Transverse colon (tissue), 4 donors: Measurements from ENCODE around the gene ATP10D. TPM values are rescaled to one million over a fixed set of nuclear protein-coding genes. Genes with fewer than 3 reads are reported as not detected.

Experiments used
- DNase-seq: peaks from one replicate; pipeline ENCODE4 v3.0.0-alpha.2; 2019
- H3K27ac ChIP-seq, 4 donors: fragments of 200-600 bp; sonication (generic); 2 replicates each; pipeline ENCODE4 v1.5.1; 2016 to 2018; ENCODE audit warnings: inconsistent platforms in 4 of 4
- H3K27me3 ChIP-seq: fragments of 200-600 bp; sonication (generic); 2 replicates; pipeline ENCODE4 v1.5.1; 2017; ENCODE audit warnings: inconsistent platforms
- H3K36me3 ChIP-seq, 4 donors: fragments of 200-600 bp; sonication (generic); 2 replicates each; pipeline ENCODE4 v1.5.1; 2017 to 2019; ENCODE audit warnings: inconsistent platforms in 4 of 4
- H3K4me1 ChIP-seq, 4 donors: fragments of 200-600 bp; sonication (generic); 2 replicates each; pipeline ENCODE4 v1.5.1; 2017 to 2020; ENCODE audit warnings: inconsistent platforms in 4 of 4
- H3K4me3 ChIP-seq, 4 donors: fragments of 200-600 bp; sonication (generic); 1 replicate in 1 of 4; 2 replicates in 3 of 4; pipeline versions ENCODE4 v1.5.1 to v1.6.1; 2017 to 2019; ENCODE audit warnings: inconsistent platforms in 4 of 4
- H3K9me3 ChIP-seq, 2 donors: fragments of 200-600 bp; sonication (generic); 2 replicates each; pipeline ENCODE4 v1.5.1; 2017 to 2019; ENCODE audit warnings: inconsistent platforms in 2 of 2
- EP300 ChIP-seq: sonication (generic); formaldehyde crosslinking; IDR thresholded peaks from one replicate; pipeline ENCODE4 v1.6.1; 2017; ENCODE audit warnings: antibody characterized with exemption, low read depth
- POLR2A ChIP-seq: fragments of 450-650 bp; IDR thresholded peaks from one replicate; pipeline ENCODE4 v1.6.1; 2016; ENCODE audit warnings: antibody characterized with exemption, mild to moderate bottlenecking, moderate library complexity
- POLR2AphosphoS5 ChIP-seq, 3 donors: sonication (generic); formaldehyde crosslinking; IDR thresholded peaks; one replicate each; pipeline ENCODE4 v1.6.1; 2016; ENCODE audit warnings: antibody characterized with exemption in 3 of 3
- WGBS, 2 donors: methylation state at CpG; one replicate each; pipeline ENCODE4 v1.1.5; 2018; ENCODE audit warnings: low coverage in 1 of 2; 5-methylcytosine and 5-hydroxymethylcytosine counted together
- in situ Hi-C, 4 donors: fragments of 200-750 bp; cut with MboI; loops; one replicate each; pipeline versions ENCODE4 v1.15.0 to v1.15.1; 2017; ENCODE audit warnings: low sequenced_read_pairs in 3 of 4, low pct_ligation_motif_present in 1 of 4, low pct_unique_long_range_greater_than_20kb in 1 of 4
- intact Hi-C: fragments of 100-400 bp; cut with DNase I; formaldehyde crosslinking; loops from one replicate; pipeline ENCODE4 v1.15.1; 2023; ENCODE audit warnings: low total_unique reads
- total RNA-seq, 4 donors: library from RNA; depleted of rRNA; stranded (reverse); fragments of >200 nt; gene quantifications; one replicate each; pipeline ENCODE4 v1.1.0, GENCODE V29; 2016
- TF ChIP-seq, protein P1 (sequence below), 5 experiments: fragments of 200-600 bp in 3 of 5; fragments of 450-650 bp in 2 of 5; sonication (generic) in 3 of 5; IDR thresholded peaks; 1 replicate in 2 of 5; 2 replicates in 3 of 5; pipeline ENCODE4 v1.5.1; 2016 to 2017; ENCODE audit warnings: antibody characterized with exemption in 5 of 5, inconsistent platforms in 3 of 5, mild to moderate bottlenecking in 2 of 5, moderate library complexity in 1 of 5

ATP10D gene
- total RNA-seq, 4 donors from 2014 or later, result 3.8 to 14.1 (median 7.7) TPM

DNA sequence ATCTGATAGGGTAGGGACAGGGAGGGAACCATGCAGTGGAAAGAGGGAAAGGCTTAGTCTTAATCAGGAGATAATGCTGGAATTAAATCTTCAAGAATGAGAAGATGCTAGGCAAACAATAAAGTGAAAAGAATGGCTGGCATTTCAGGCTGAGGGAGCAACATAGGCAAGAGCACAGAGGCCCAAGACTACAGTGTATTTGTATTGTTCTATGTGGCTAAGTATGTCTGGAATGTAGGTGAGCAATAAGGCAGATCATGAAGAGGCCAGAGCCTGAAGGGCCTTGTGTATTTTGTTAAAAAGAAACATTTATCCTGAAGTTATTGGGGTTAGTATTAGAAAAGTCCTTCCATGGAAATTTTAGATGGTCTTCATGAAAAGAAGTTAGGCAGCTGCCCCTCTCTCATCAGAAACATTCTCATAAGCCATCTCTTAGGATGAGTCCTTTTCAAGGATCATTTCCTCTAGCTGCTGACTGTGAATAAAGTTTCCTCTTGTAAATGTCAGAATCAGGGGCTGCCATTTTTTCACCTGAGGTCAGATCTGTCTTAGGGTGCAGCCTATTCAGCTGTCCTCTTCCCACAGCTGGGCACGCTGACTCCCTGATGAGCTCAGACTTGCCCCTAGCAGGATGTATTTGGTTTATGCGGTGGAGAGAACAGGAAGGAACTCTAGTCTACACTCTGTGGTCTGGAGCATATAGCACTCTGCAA is 46.3 kb downstream of the ATP10D start:
- Histone ChIP-seq H3K27me3 (no peaks in the 10 kb centered on the region), H3K27ac (peak overlapping the region; percentile 37 to 57 (median 45)), H3K36me3 (peaks cover 0 to 21% (median 0%) of the 10 kb centered on the region in 4 donors), H3K4me1 (peaks cover 4 to 21% (median 10%) of the 10 kb centered on the region in 4 donors), H3K9me3 (peaks cover 0 to 5% of the 10 kb centered on the region in 2 donors), H3K4me3 (no peak overlapping the region)
- in situ Hi-C loops (no loop called here), intact Hi-C loops (no loop called here)
- TF ChIP-seq POLR2A, result no peak
- TF ChIP-seq POLR2AphosphoS5 (IDR thresholded peaks at IDR 0.05), result no peak
- TF ChIP-seq, protein P1, sequence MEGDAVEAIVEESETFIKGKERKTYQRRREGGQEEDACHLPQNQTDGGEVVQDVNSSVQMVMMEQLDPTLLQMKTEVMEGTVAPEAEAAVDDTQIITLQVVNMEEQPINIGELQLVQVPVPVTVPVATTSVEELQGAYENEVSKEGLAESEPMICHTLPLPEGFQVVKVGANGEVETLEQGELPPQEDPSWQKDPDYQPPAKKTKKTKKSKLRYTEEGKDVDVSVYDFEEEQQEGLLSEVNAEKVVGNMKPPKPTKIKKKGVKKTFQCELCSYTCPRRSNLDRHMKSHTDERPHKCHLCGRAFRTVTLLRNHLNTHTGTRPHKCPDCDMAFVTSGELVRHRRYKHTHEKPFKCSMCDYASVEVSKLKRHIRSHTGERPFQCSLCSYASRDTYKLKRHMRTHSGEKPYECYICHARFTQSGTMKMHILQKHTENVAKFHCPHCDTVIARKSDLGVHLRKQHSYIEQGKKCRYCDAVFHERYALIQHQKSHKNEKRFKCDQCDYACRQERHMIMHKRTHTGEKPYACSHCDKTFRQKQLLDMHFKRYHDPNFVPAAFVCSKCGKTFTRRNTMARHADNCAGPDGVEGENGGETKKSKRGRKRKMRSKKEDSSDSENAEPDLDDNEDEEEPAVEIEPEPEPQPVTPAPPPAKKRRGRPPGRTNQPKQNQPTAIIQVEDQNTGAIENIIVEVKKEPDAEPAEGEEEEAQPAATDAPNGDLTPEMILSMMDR (IDR thresholded peaks at IDR 0.05), result no peak
- TF ChIP-seq EP300, result no peak
- peak; percentile 41 for DNase-seq
- WGBS, 2 donors, result 51 to 65% methylated on average over 2 of the region's 2 CpGs

DNA sequence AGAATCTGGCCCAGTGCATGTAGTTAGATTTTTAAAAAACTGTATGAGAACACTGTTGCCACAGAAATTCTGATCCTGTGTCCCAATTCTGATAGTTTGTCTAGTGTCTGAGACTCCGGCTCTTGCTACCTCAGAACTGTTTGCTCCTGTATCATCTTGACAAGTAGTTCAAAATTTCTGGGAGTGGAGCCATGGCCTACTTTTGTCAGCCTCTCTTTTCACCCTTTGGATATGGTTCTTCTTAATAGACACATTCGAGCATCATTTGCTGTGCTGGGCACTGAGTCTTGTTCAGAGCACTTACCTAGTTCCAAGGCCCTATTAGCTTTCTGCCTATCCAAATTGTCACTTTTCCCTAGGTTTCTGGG is 46.9 kb downstream of the ATP10D start:
- peaks cover 0 to 5% of the 10 kb centered on the region in 2 donors for H3K9me3 ChIP-seq
- H3K36me3 ChIP-seq, result peaks cover 0 to 19% (median 0%) of the 10 kb centered on the region in 4 donors
- H3K27me3 ChIP-seq, result no peaks in the 10 kb centered on the region
- intact Hi-C loops (no loop called here), in situ Hi-C loops (no loop called here)
- TF ChIP-seq, protein P1 (IDR thresholded peaks at IDR 0.05), result no peak
- TF ChIP-seq POLR2A (no peak), EP300 (no peak), POLR2AphosphoS5 (IDR thresholded peaks at IDR 0.05) (no peak)
- peak overlapping the region; percentile 37 to 57 (median 45) for H3K27ac ChIP-seq
- no peak overlapping the region for H3K4me3 ChIP-seq
- no peak for DNase-seq
- peaks cover 4 to 21% (median 10%) of the 10 kb centered on the region in 4 donors for H3K4me1 ChIP-seq
- WGBS, 2 donors, result 40 to 56% methylated on average over 1 to 2 of the region's 2 CpGs

DNA sequence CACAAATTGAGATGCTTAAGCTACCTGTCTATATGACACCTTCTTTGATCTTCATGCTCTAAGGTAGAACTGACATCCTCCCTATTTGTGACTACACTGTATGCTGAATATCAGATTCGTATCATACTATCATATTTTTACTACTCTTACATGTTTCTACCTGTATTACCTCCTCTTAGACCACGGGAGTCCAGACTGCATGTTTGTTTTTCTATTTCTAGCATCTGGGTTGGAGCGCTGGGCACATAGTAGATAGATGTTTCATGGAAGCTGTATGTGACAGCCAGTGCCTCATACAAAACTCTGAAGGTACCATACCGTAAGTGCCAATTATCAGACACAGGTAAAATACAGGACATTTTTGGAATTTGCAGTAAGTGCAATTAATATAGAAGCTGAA is 47.6 kb downstream of the ATP10D start:
- in situ Hi-C loops, result no loop called here
- TF ChIP-seq, protein P1 (IDR thresholded peaks at IDR 0.05), result no peak
- no peak for TF ChIP-seq POLR2AphosphoS5 (IDR thresholded peaks at IDR 0.05)
- no peak for TF ChIP-seq EP300
- TF ChIP-seq POLR2A, result no peak
- Histone ChIP-seq H3K4me1 (peaks cover 4 to 21% (median 10%) of the 10 kb centered on the region in 4 donors), H3K9me3 (peaks cover 0 to 5% of the 10 kb centered on the region in 2 donors), H3K27ac (peak overlapping the region in 2 of 4 donors; percentile 40 to 41), H3K27me3 (no peaks in the 10 kb centered on the region), H3K4me3 (no peak overlapping the region), H3K36me3 (peaks cover 0 to 19% (median 0%) of the 10 kb centered on the region in 4 donors)
- WGBS, 2 donors, result 81 to 93% methylated on average over 3 to 4 of the region's 4 CpGs
- intact Hi-C loops, result no loop called here
- no peak for DNase-seq

DNA sequence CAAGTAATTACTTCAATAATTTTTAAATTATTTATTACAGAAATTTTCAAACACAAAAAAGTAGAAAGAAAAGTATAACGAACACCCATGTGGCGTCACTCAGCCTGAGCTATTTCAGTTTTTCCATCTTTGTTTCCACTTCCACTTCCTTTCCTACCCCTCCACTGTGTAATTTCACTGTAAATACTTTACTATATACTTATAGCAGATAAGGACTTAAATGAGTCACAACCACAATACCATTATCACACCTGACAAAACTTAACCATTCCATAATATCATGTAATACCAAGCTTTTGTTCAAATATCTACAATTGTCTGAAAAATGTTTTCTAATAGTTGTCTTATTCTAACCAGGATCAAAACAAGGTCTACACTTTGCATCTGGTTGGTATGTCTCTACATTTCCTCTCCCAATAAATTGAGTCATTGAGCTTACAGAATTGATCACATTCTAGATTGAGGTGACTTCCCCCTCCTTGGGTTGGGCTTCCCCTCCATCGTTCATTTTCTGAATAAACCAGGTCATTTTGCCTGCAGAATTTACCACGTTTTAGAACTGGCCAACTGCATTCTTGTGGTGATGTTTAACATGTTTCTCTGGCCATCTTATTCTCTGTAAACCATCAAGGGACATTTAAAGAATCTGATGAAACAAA is 48.7 kb downstream of the ATP10D start:
- peaks cover 0 to 17% (median 0%) of the 10 kb centered on the region in 4 donors for H3K36me3 ChIP-seq
- TF ChIP-seq POLR2A, result no peak
- TF ChIP-seq EP300, result no peak
- TF ChIP-seq, protein P1 (IDR thresholded peaks at IDR 0.05), result no peak
- no peak for TF ChIP-seq POLR2AphosphoS5 (IDR thresholded peaks at IDR 0.05)
- H3K9me3 ChIP-seq, result peaks cover 0 to 5% of the 10 kb centered on the region in 2 donors
- H3K4me3 ChIP-seq, result no peak overlapping the region
- in situ Hi-C loops (no loop called here), intact Hi-C loops (no loop called here)
- no peaks in the 10 kb centered on the region for H3K27me3 ChIP-seq
- WGBS, 2 donors, result 63 to 75% methylated on average over 3 to 4 of the region's 4 CpGs
- peaks cover 4 to 21% (median 10%) of the 10 kb centered on the region in 4 donors for H3K4me1 ChIP-seq
- DNase-seq, result no peak
- H3K27ac ChIP-seq, result no peak overlapping the region
